Activated T-helper 1 cell treated with anti-CD3 and anti-CD28 coated beads, Interleukin-2, amount 50 U/mL, for 16 hours (primary cell): ENCODE measurements around the gene C2CD4C.
"Not testable (repeated sequence)": the region's sequence is repeated elsewhere in the genome, so short reads cannot be mapped to it uniquely, and the experiment has no call there.

ENCODE experiments used
- DNase-seq, 2 donors: peaks; one replicate each; pipeline ENCODE4 v3.0.0-alpha.2; 2020; ENCODE audit warnings: low read depth in 1 of 2, low spot score in 1 of 2

C2CD4C gene

GRCh38 chr19:400976-401865 lies 7.7 kb downstream of the C2CD4C start:
- DNase-seq, result no peak

DNA sequence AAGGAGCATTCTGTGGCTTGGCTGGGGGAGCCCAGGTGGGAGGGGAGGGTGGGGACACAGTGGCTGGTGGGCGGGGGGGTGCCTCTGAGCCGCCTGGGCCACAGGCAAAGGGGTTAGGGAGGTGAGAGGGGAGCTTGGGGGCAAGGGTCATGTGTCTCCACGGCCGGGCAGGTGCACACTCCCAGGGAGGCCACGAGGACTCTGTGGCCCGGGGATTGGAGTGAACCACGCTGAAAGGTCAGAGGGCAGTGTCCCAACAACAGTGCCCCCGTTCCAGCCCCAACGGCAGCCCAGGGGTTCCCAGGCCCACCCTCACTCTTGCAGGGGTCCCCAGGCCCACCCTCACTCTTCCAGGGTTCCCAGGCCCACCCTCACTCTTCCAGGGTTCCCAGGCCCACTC lies 9.6 kb downstream of the C2CD4C start:
- DNase-seq, result no peak

DNA sequence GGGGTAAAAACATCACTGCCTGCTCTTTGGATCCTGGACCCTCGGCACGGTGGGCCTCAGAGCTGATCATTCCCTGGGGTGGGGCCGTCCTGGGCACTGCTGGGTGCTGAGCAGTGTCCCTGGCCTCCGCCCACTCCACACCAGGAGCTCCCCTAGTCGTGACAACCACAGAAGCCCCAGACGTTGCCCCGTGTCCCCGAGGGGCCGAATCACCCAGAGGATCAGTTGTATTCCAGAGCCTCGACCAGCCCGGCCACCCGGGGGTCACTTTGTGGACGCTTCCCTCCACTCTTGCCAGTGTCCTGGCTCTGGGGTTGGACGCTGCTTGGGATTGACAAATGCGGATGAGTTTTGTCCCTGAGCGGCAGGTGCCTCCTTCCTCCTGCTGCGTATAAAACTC lies 10.2 kb downstream of the C2CD4C start:
- peak in 1 of 2 donors; percentile 3 for DNase-seq

- DNase-seq, result peak in 1 of 2 donors; percentile 0
Measured at GRCh38 chr19:397941-398706, 10.8 kb downstream of the C2CD4C start.

- DNase-seq, result no peak
Measured at GRCh38 chr19:397321-397720, 11.6 kb downstream of the C2CD4C start.

- DNase-seq, result no peak
Measured at GRCh38 chr19:395467-395866, 13.5 kb downstream of the C2CD4C start.

- not testable (repeated sequence) for DNase-seq
Measured at GRCh38 chr19:394857-395256, 14.1 kb downstream of the C2CD4C start.

DNA sequence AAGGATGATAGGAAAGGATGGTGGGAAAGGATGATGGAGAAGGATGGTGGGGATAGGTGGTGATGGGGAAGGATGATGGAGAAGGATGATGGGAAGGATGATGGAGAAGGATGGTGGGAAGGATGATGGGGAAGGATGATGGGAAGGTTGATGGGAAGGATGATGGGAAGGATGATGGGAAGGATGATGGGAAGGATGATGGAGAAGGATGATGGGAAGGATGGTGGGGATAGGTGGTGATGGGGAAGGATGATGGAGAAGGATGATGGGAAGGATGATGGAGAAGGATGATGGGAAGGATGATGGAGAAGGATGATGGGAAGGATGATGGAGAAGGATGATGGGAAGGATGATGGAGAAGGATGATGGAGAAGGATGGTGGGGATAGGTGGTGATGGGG lies 15.4 kb downstream of the C2CD4C start:
- DNase-seq, result not testable (repeated sequence)

DNA sequence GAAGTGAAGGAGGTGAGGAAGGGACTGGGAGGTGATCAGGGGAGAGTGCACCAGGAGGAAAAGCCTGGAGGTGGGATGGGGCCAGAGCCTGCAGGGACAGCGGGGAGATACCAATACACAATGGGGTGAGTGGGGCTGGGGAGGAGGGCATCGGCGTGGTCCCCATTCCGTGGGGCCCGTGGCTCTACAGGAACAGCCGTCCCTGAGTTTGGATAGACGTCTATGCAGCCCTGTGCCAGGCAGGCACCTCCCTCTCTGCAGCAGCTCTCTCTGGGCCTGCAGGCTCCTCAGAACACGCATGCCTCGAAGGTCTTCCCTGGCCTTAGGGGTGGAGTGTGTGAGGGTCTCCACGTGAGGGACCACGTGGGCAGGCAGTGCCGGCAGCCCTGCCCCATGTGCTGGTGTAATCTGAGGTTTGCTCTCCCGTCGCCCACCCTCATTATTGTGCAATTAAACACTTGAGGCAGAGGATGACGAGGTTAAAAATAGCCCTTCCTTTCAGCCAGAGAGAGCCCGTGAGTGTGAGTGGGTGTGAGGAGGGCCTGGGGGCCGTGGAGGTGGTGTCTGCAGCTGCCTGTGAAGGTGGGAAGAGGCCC lies 16.5 kb downstream of the C2CD4C start:
- no peak for DNase-seq

DNA sequence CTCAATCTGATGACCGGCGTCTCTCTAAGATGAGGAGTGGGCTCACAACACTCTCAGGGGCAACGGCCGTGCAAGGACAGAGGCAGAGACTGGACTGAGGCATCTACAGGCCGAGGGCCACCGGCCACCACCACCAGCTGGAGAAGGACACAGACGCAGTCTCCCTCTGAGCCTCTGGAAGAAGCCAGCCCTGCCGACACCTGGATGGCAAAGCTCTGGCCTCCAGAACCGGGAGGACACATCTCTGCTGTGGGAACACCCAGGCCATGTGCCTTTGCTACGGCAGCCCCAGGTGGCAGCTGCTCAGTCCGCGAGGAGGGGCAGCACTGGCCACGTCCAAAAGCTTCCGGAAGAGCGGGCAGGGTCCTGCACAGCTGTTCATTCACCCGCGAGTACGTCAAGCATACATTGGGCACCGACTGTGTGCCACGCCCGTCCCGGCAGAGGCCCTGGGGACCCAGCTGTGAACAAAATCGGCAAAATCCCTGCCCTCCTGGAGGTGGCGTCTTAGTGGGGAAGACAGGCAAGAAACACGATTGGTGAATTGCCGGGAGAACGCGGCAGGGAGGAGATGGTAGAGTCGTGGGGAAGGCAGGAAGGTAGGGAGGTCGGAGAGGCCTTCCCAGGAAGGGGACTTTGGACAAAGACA lies 17.1 kb downstream of the C2CD4C start:
- DNase-seq, result no peak

DNA sequence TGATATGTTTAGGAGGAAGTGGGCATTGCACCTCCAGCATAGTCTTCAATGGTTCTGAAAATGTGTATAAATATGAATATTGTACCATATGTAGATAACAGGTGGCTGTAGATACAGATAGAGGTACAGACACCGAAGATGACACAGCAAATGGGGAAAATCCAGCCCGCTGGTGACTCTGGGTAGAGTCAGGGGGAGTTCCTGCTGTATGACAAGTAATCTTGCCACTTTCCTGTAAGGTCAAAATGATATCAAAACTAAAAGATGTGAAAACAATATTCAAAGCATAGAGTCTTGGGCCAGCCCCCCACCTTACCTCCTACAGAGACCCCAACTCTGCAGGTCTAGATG lies 17.8 kb downstream of the C2CD4C start:
- DNase-seq, result no peak

DNA sequence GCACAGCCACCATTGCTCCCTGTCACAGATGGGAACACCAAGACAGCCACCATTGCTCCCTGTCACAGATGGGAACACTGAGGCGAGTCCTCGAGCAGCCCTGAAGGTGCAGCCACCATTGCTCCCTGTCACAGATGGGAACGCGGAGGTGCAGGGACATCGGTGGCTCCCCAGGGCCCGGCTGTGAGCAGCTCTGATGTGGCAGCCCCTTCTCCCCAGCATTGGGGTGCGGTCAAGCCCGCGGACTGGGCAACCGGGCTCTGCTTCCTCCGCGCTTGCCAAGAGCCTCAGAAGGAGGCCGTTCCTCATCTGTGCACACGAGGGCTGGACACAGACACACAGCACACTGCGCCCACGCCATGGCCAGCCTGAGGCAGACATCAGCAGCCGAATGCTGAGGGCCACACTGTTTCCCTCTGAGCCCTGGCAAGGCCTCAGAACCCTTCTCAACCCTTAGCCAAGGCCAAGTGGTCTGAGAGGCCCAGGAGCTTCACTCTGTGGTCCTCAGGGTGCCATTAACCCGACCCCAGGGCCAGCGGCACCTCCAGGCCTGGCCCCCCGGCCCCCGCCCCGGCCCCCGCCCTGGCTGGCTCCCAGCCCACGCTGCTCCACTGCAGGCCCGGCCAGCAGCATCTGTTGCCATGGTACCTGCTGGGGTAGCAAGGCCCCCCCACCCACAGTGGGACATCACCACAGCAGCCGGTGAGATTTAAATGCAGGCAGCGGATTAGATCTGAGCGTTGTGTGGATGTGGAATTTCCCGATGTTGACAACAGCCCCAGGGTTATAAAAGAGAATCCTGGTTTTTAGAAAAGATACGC lies 18.4 kb downstream of the C2CD4C start:
- DNase-seq, result no peak

- DNase-seq, result no peak
Measured at GRCh38 chr19:389935-390289, 19.0 kb downstream of the C2CD4C start.

DNA sequence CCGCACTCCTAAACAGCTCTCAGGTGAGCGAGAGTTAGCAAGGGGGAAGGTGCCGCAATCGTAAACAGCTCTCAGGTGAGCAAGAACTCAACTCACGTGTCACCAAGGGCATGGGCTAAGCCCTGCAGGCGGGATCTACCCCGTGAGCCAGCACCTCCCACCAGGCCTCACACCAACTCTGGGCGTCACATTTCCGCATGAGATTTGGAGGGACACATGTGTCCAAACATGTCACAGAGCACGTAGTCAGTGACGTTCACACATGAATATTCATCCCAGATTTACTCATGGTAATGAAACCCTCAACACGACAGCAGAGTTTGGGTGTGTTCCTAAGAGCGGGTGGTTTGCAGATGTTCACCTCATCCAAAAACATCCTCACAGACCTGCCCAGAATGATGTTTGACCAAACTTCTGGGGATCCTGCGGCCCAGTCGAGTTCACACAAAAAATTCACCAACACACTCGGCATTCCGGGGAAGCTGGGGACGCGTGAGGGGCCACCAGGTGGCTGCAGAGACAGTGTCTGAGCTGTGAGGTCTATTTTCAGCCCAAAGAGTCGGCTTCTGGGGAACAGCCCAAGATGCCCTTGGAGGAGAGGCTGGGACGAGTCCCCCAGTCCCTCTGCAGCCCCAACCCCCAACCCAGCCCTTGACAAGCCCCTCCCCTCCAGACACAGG lies 19.6 kb downstream of the C2CD4C start:
- no peak for DNase-seq

GRCh38 chr19:388691-389090 lies 20.3 kb downstream of the C2CD4C start:
- no peak for DNase-seq

DNA sequence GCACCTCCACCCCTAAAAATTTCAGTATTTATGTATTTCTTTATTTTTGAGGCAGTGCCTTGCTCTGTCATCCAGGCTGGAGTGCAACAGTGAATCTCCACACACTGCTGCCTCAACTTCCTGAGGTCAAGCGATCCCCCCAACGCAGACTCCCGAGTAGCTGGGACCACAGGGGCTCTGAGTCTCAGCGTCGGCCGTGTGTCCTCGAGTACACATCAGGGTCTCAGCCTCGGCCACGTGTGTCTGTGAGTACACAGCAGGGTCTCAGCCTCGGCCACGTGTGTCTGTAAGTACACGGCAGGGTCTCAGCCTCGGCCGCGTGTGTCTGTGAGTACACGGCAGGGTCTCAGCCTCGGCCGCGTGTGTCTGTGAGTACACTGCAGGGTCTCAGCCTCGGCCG lies 21.2 kb downstream of the C2CD4C start:
- DNase-seq, result no peak

DNA sequence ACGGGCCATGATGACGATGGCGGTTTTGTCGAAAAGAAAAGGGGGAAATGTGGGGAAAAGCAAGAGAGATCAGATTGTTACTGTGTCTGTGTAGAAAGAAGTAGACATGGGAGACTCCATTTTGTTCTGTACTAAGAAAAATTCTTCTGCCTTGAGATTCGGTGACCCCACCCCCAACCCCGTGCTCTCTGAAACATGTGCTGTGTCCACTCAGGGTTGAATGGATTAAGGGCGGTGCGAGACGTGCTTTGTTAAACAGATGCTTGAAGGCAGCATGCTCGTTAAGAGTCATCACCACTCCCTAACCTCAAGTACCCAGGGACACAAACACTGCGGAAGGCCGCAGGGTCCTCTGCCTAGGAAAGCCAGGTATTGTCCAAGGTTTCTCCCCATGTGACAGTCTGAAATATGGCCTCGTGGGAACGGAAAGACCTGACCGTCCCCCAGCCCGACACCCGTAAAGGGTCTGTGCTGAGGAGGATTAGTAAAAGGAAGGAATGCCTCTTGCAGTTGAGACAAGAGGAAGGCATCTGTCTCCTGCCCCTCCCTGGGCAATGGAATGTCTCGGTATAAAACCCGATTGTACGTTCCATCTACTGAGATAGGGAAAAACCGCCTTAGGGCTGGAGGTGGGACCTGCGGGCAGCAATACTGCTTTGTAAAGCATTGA lies 22.2 kb downstream of the C2CD4C start:
- DNase-seq, result not testable (repeated sequence)

DNA sequence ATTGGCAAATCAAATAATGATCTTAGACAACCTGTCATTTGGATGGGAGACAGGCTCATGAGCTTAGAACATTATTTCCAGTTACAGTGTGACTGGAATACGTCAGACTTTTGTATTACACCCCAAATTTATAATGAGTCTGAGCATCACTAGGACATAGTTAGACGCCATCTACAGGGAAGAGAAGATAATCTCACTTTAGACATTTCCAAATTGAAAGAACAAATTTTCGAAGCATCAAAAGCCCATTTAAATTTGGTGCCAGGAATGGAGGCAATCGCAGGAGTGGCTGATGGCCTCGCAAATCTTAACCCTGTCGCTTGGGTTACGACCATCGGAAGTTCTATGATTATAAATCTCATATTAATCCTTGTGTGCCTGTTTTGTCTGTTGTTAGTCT lies 22.8 kb downstream of the C2CD4C start:
- DNase-seq, result not testable (repeated sequence)

- DNase-seq, result no peak
Measured at GRCh38 chr19:384799-385169, 24.2 kb downstream of the C2CD4C start.
